IPS DF 19.7 (cell line): ENCODE results near the gene BBS10.
"Not testable (repeated sequence)": the region's sequence is repeated elsewhere in the genome, so short reads cannot be mapped to it uniquely, and the experiment has no call there.

ENCODE experiments used
- DNase-seq: peaks from one replicate; pipeline ENCODE4 v3.0.0-alpha.2; 2013; ENCODE audit warnings: low read depth, low spot score

BBS10 gene

GRCh38 chr12:76329606-76330005, 18.6 kb downstream of the BBS10 start:
- no peak for DNase-seq

GRCh38 chr12:76329159-76329558, 19.1 kb downstream of the BBS10 start:
- no peak for DNase-seq

GRCh38 chr12:76319595-76320319, 28.5 kb downstream of the BBS10 start:
- DNase-seq: not testable (repeated sequence)

GRCh38 chr12:76318773-76319594, 29.2 kb downstream of the BBS10 start:
- DNase-seq: no peak

GRCh38 chr12:76317976-76318375, 30.2 kb downstream of the BBS10 start:
- no peak for DNase-seq

GRCh38 chr12:76316468-76316867, 31.7 kb downstream of the BBS10 start:
- no peak for DNase-seq

GRCh38 chr12:76313299-76313698, 34.9 kb downstream of the BBS10 start:
- no peak for DNase-seq

- DNase-seq: no peak
These were observed 35.9 kb downstream of the BBS10 start for GRCh38 chr12:76312315-76312714.

GRCh38 chr12:76311796-76312195, 36.4 kb downstream of the BBS10 start:
- DNase-seq: no peak

- DNase-seq: no peak
These were observed 38.1 kb downstream of the BBS10 start for GRCh38 chr12:76310110-76310509.

GRCh38 chr12:76308866-76309265, 39.3 kb downstream of the BBS10 start:
- DNase-seq: no peak

- no peak for DNase-seq
These were observed 41.1 kb downstream of the BBS10 start for GRCh38 chr12:76307083-76307482.

- no peak for DNase-seq
These were observed 44.2 kb downstream of the BBS10 start for GRCh38 chr12:76303989-76304460.

GRCh38 chr12:76303365-76303764, 44.9 kb downstream of the BBS10 start:
- DNase-seq: no peak

- DNase-seq: no peak
These were observed 47.9 kb downstream of the BBS10 start for GRCh38 chr12:76300297-76300665.

GRCh38 chr12:76299536-76300296, 48.5 kb downstream of the BBS10 start:
- DNase-seq: no peak
